ENCODE results near the gene C9orf85. TPM values are rescaled to one million over a fixed set of nuclear protein-coding genes. Genes with fewer than 3 reads are reported as not detected.

C9orf85 gene
- total and polyA plus RNA-seq, 2 donors (not counting 3 experiments of a cell fraction or from before 2014, with no cell fraction given): 8.3 to 11.3 TPM

- Histone ChIP-seq H3K4me1 (ENCODE audit: control insufficient read depth, extremely low read depth, insufficient read depth, low read length) (no peaks in the 10 kb centered on the region), H3K9me3 (replicated peaks; ENCODE audit: control insufficient read depth, insufficient read depth, low read length) (no peaks in the 10 kb centered on the region), H3K27me3 (ENCODE audit: control insufficient read depth in 2 of 2, insufficient read depth in 2 of 2, low read length in 2 of 2) (no peaks in the 10 kb centered on the region), H3K4me3 (replicated peaks in 1 of 3; ENCODE audit: insufficient read depth in 1 of 3, low read depth in 1 of 3, low read length in 3 of 3) (no peak overlapping the region), H3K4me2 (ENCODE audit: insufficient read depth, low read length) (no peak overlapping the region), H2AFZ (ENCODE audit: low read depth, low read length) (no peak overlapping the region), H3K9ac (replicated peaks; ENCODE audit: extremely low read depth, insufficient read depth, low read length) (no peak overlapping the region), H4K20me1 (replicated peaks; ENCODE audit: control insufficient read depth, extremely low read depth, insufficient read depth, low read length) (no peaks in the 10 kb centered on the region), H3K79me2 (ENCODE audit: control insufficient read depth, insufficient read depth, low read length) (no peaks in the 10 kb centered on the region), H3K36me3 (ENCODE audit: control insufficient read depth in 2 of 2, extremely low read depth in 1 of 2, insufficient read depth in 2 of 2, low read length in 2 of 2) (no peaks in the 10 kb centered on the region), H3K27ac (ENCODE audit: insufficient read depth, low read depth, low read length) (no peak overlapping the region), H3K9me1 (replicated peaks; ENCODE audit: control insufficient read depth, extremely low read depth, insufficient read depth, low read length) (no peaks in the 10 kb centered on the region)
- dilution Hi-C loops (cut with MboI; ENCODE audit: extremely low pct_ligation_motif_present, low sequenced_read_pairs): no loop called here
- no peak for FAIRE-seq
- intact Hi-C loops (cut with micrococcal nuclease): no loop called here
- ChIA-PET CTCF (interaction anchor here (0.8 to 1.4 kb wide), 3 partner anchors 10 to 44 kb away, joined by 3 to 4 read pairs (median 3); no protein-coding TSS in a partner anchor), POLR2A (no interaction called here)
- no peak for DNase-seq (ENCODE audit: low read depth, low spot score)
- no peak for TF ChIP-seq CTCF (IDR thresholded peaks at IDR 0.05; ENCODE audit: extremely low read depth in 1 of 2, insufficient read depth in 1 of 2, low read depth in 1 of 2, low read length in 2 of 2)
- no peak for TF ChIP-seq FOS (IDR thresholded peaks at IDR 0.05; ENCODE audit: borderline replicate concordance, insufficient read depth, low read length)
- TF ChIP-seq POLR2AphosphoS5 (IDR thresholded peaks at IDR 0.05; ENCODE audit: insufficient read depth, low read depth, low read length): no peak
- TF ChIP-seq MYC (IDR thresholded peaks at IDR 0.05; ENCODE audit: low read depth, low read length): no peak
- no peak for TF ChIP-seq POLR2A (IDR thresholded peaks at IDR 0.05; ENCODE audit: low read depth, low read length)
- no TSS peak for BruUV-seq (replicated peaks)
Measured at GRCh38 chr9:71980266-71981190, 69.1 kb downstream of the C9orf85 start.
